ENCODE measurements around the gene ZNF446.
A peak's percentile ranks its signal among the peaks of the same experiment; 100 is the strongest.
"Not testable (repeated sequence)": the region's sequence is repeated elsewhere in the genome, so short reads cannot be mapped to it uniquely, and the experiment has no call there.

ZNF446 gene

DNA sequence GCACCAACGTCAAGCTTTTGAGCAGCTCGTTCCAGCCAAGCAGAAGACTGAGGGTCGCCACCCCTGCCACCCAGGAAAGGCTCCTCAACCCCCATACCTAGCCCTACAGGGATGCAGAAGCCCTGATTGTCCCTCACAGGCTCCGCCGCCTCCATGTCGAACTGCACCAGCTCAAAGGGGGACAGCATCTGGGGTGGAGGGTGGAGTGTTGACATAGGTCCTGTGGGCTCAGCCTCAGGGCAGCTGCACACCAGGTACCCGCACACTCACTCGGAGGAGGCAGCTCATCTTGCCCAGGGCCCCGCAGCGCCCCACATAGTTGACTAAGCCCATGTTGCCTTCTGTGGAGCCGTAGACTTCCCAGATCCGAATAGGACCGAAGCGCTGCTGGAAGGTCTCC, 24.1 kb downstream of the ZNF446 start:
- no peak for DNase-seq (ENCODE audit: low spot score)

DNA sequence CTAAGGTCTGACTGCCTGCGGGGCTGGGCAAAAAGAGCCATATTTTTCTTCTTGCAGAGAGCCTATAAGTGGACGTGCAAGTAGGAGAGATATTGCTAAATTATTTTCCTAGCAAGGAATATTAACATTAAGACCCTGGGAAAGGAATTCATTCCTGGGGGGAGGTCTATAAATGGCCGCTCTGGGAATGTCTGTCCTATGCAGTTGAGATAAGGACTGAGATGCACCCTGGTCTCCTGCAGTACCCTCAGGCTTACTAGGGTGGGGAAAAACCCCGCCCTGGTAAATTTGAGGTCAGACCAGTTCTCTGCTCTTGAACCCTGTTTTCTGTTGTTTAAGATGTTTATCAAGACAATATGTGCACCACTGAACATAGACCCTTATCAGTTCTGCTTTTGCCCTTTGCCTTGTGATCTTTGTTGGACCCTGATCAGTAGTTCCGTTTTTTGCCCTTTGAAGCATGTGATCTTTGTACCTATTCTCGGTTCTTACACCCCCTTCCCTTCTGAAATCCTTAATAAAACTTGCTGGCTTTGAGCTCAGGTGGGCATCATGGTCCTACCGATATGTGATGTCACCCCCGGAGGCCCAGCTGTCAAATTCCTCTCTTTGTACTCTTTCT, 31.6 kb downstream of the ZNF446 start:
- DNase-seq (ENCODE audit: low spot score) = not testable (repeated sequence)

GRCh38 chr19:58509731-58510083, 33.6 kb downstream of the ZNF446 start:
- no peak for DNase-seq (ENCODE audit: low spot score)

GRCh38 chr19:58510084-58510862, 34.1 kb downstream of the ZNF446 start:
- DNase-seq (ENCODE audit: low spot score) = no peak

DNA sequence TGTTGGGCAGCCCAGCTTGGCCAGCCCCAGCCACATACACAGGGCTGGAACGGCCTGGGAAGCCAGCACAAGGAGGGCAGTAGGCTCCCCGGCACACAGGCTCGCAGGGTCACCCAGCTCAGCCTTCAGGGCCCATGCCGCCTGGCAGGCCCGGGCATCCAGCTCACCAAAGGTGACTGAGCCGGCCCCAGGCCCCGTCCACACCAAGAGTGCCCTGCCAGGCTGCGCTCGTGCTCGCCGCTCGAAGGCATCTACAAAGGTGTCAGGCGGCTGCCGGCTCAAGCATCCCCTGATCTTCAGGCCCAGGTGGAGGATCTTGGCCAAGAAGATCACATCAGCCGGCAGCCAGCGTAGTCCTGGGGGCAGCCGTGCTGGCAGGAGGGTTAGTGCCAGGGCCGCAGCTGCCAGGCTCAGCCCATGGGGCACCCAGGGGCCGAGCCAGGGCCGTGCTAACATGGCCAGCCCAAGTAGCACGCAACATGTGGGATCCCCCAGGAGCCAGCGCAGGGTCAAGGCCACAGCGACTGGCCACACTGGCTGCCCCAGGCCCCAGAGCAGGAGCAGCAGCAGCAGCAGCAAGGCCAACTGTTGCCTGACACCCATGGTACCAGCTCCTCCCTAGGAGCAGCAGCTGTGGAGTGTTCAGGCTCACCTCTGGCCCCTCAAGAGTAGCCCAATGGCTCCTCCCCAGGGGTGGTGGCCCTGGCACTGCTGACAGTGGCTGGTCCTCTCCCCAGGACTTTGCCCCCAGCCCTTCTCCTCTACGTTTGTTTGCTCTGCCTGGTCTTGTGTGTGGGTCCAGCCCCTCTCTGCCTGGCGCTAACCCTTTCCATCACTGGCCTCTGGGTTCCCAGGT, 35.4 kb downstream of the ZNF446 start, which contains the start of gene SLC27A5:
Gene SLC27A5 (minus strand): TSS at position 640 of the 856 bp plus-strand sequence. CDS start 37 bp downstream, at position 603.
- DNase-seq (ENCODE audit: low spot score) = no peak

GRCh38 chr19:58513213-58513693, 37.1 kb downstream of the ZNF446 start:
- no peak for DNase-seq (ENCODE audit: low spot score)

- peak; percentile 94 for DNase-seq (ENCODE audit: low spot score)
Observed at GRCh38 chr19:58513694-58514563, 37.8 kb downstream of the ZNF446 start.

- DNase-seq (ENCODE audit: low spot score) = no peak
Observed at GRCh38 chr19:58514564-58515022, 38.4 kb downstream of the ZNF446 start.

DNA sequence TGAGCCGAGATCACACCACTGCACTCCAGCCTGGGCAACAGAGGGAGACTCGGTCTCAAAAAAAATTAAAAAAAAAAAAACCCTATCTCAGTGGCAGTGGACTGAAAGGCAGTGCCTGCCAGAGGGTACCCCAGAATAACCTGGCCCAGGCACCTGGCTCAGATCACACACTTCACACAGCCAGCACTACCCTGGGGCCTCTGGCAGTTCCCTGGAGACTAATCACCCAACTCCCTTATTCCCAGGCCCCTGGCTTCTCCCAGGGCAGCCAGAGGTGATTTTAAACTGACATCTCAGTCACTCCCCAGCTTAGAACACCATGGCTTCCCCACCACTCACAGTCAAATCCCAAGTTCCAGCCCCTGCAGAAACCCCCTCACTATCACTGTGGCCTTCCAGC, 39.1 kb downstream of the ZNF446 start:
- DNase-seq (ENCODE audit: low spot score) = no peak

GRCh38 chr19:58516246-58516836, 40.2 kb downstream of the ZNF446 start:
- no peak for DNase-seq (ENCODE audit: low spot score)

DNA sequence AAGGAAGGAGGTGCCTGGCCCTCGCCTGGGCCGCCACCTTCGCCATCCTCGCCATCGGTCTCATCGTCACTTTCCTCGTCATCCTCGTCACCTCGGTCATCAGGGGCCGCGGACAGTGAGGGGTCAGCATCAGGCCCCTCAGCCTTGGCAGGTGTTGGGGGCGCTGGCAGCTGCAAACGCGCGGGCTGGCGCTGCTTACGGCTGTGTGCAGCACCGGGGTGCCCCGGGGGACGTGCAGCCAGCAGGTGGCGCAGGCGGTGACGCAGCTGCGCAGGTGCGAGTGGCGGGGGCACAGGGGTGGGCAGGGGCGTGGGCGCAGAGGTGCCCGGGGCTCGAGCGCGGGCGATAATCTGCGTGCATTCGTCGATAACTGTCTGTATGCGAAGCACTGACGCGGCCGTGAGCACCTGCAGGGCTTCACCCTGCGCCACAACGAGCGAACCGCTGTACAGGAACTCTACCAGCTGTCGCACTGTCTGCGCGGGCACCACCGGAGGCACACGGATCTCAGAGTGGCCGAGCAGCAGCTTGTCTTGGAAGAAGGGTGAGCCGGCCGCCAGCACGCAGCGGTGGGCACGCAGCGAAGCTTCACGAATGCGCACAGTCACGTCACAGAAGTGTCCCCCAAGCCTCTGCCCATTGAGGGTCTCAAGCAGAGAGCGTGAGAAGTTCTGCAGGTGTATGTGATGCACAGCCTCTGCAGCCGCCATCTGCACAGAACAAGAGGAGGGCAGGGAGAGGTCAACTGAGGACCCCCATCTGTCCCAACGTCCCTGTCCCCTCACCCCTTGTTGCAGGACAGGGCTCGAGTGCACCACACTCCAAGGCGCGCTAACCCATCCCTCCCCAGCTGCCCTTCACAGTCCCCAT, 41.0 kb downstream of the ZNF446 start:
- DNase-seq (ENCODE audit: low spot score) = no peak

DNA sequence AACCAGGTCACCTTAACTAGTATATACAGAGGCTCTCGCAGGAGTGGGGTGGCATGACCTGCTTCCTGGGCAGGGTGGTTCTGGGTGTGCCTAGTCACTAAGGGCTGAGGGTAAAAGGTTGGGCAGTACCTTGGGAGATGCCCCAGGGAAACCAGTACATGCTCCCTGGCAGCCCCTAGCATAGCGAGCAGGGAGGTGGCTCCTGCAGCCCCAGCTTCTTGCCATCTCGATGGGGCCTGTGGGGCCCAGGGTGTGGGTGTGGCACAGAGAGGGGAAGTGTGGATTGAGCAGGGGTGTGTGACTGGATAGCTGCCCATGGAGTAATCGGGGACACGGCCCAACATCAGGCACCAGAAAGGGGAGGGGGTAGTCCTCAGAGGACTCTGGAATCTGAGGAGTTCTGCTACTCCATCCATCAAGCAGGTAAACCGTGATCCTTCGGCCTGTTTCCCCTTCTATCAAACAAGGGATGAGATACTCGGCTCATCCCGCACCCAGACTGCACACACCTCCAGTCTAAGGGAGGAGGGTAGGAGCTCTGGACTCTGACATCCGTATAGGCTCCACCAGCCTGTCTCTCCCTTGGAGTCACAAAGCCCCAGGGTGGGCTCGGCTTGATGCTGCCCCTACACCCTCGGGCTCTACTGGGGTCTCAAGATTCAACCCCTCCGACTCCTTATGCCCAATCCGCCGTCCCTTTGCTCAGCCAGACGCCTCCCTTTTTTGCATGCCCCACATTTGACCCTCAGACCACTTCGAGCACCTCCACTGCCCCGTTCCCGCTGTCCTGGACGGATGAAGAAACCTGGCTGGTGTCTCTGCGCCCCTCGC, 42.3 kb downstream of the ZNF446 start:
- DNase-seq (ENCODE audit: low spot score) = no peak

- peak; percentile 89 for DNase-seq (ENCODE audit: low spot score)
Observed at GRCh38 chr19:58519087-58519354, 42.9 kb downstream of the ZNF446 start.

DNA sequence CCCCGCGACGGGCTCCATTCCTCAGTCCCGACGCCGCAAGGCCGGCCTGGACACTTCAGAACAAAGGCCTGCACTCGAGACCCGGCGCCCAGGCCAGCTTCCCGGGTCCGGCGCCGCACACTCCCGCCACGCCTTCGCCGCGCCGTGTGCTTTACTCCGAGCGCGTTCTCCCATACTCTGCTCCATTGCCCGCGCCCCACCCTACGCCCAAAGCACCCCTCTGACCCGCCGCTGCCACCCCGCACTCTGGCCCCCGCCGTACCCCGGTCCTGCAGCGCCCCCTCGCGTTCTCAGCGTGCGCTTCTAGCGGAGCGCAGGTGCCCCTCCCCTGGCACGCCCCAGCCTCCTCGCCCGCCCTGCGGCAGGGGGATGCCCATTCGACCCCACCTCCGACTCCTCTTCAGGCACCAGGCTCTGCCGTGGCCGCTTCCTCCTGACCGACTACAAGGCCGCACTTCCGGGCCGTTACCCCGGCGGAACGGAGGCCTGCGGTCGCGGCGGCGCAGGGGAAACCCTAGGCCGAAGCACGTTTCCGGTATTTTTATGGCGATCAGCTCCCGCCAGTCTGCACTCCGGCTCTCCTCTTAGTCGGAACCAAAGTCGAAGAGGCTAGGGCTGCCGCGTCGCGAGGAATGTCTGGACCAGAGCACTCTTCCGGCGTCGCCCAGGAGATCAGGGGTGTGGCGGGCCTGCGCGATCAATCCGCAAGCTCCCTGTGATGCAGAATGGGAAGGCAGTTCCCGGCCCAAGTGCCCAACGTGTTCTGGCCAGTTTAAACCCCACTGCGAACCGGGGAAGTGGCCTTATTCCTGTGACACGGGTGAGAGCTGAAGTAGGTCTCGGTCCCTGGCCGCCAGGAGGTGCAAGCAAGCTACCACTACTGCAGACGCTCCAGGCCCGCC, 43.5 kb downstream of the ZNF446 start, which contains the start of gene ZBTB45:
Gene ZBTB45 (minus strand): TSS at position 456 of the 902 bp plus-strand sequence. CDS start 2,137 bp downstream, outside the sequence.
- DNase-seq (ENCODE audit: low spot score) = peak; percentile 99

DNA sequence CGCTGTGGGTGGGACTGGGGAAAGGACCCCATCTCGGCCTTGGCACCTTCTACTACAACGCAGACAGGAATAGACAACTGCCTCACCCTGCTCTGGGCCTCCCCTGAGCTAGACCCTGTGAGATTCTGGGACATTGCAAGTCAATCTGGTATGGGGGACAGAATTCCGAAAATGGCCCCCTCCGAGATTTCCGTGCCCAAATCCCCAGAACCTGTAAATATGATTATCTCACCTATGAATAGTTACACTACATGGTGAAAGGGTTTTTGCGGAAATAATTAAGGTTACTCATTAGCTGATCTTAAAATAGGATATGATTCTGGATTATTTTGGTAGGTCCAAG, 44.1 kb downstream of the ZNF446 start:
- no peak for DNase-seq (ENCODE audit: low spot score)

- no peak for DNase-seq (ENCODE audit: low spot score)
Observed at GRCh38 chr19:58521651-58522050, 45.5 kb downstream of the ZNF446 start.

- DNase-seq (ENCODE audit: low spot score) = no peak
Observed at GRCh38 chr19:58522709-58523108, 46.6 kb downstream of the ZNF446 start.

DNA sequence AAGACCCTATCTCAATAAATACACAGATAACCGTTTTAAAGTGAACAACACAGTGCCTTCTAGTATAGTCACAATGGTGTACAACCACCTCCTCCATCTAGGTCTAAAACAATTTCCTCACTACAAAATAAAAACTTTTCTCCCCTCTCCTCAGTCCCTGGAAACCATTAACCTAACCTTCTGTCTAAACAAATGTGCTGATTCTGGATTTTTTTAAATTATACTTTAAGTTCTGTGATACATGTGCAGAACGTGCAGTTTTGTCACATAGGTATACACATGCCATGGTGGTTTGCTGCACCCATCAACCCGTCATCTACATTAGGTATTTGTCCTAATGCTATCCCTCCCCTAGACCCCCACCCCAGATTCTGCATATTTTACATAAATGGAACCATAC, 53.3 kb downstream of the ZNF446 start:
- no peak for DNase-seq (ENCODE audit: low spot score)
